Esophagus muscularis mucosa (tissue), 4 donors: ENCODE measurements around the gene LIMK2.

ENCODE experiments used
- CTCF ChIP-seq, 3 experiments: fragments of 200-600 bp in 2 of 3; fragments of 450-650 bp in 1 of 3; sonication (generic) in 2 of 3; IDR thresholded peaks; one replicate each; pipeline ENCODE4 v1.5.1; 2017 to 2019; ENCODE audit warnings: antibody characterized with exemption in 3 of 3, mild to moderate bottlenecking in 2 of 3, moderate library complexity in 1 of 3
- EP300 ChIP-seq: sonication (generic); formaldehyde crosslinking; IDR thresholded peaks from one replicate; pipeline ENCODE4 v1.6.1; 2017; ENCODE audit warnings: antibody characterized with exemption
- POLR2A ChIP-seq: fragments of 450-650 bp; IDR thresholded peaks from one replicate; pipeline ENCODE4 v1.6.1; 2017; ENCODE audit warnings: antibody characterized with exemption, moderate library complexity, mild to moderate bottlenecking, low read depth
- POLR2AphosphoS5 ChIP-seq, 2 donors: sonication (generic); formaldehyde crosslinking; IDR thresholded peaks; one replicate each; pipeline ENCODE4 v1.6.1; 2017; ENCODE audit warnings: antibody characterized with exemption in 2 of 2

- TF ChIP-seq CTCF (IDR thresholded peaks at IDR 0.05) (no peak), POLR2A (no peak), EP300 (no peak), POLR2AphosphoS5 (IDR thresholded peaks at IDR 0.05) (no peak)
Observed at GRCh38 chr22:31221084-31221483, 9.0 kb downstream of the LIMK2 start.
